HepG2 (cell line): Measurements from ENCODE around the gene ZNF154.

Source experiments
- BCL6 ChIP-seq: IDR thresholded peaks from 2 replicates; pipeline ENCODE4 v1.6.1; 2016; ENCODE audit warnings: missing genetic modification reagents, missing compliant biosample characterization
- CBX2 ChIP-seq, 2 experiments: fragments of 200-600 bp in 1 of 2; sonication (generic); formaldehyde crosslinking in 1 of 2; IDR thresholded peaks; 2 replicates each; pipeline versions ENCODE4 v1.7.0 to v1.8.1; 2018 to 2022; ENCODE audit warnings: low read depth in 2 of 2, low read length in 1 of 2, mild to moderate bottlenecking in 1 of 2, missing genetic modification reagents in 1 of 2
- EHMT2 ChIP-seq: fragments of 200-600 bp; sonication (generic); IDR thresholded peaks from 2 replicates; pipeline ENCODE4 v1.7.0; 2017; ENCODE audit warnings: antibody characterized with exemption, low read depth, low read length, borderline replicate concordance
- ONECUT2 ChIP-seq: sonication (generic); formaldehyde crosslinking; IDR thresholded peaks from 2 replicates; pipeline ENCODE4 v1.4.0; 2020; ENCODE audit warnings: missing genetic modification reagents
- RELA ChIP-seq: sonication (generic); formaldehyde crosslinking; IDR thresholded peaks from 2 replicates; pipeline ENCODE4 v1.4.0; 2020; ENCODE audit warnings: missing genetic modification reagents
- SRSF9 ChIP-seq: fragments of 200-400 bp; formaldehyde crosslinking; IDR thresholded peaks from 2 replicates; pipeline ENCODE4 v1.6.1; 2018; ENCODE audit warnings: borderline replicate concordance, mild to moderate bottlenecking, low read depth, low read length; ENCODE audit not compliant: insufficient read depth, poor library complexity, severe bottlenecking
- ZNF230 ChIP-seq: sonication (generic); formaldehyde crosslinking; IDR thresholded peaks from 2 replicates; pipeline ENCODE4 v1.4.0; 2020; ENCODE audit warnings: mild to moderate bottlenecking, missing genetic modification reagents
- ZNF296 ChIP-seq: sonication (generic); formaldehyde crosslinking; conservative IDR thresholded peaks from 2 replicates; pipeline ENCODE4 v1.5.0; 2020; ENCODE audit warnings: mild to moderate bottlenecking, missing genetic modification reagents
- ZNF354B ChIP-seq: sonication (generic); formaldehyde crosslinking; IDR thresholded peaks from 2 replicates; pipeline ENCODE4 v1.8.0; 2022; ENCODE audit warnings: mild to moderate bottlenecking, missing genetic modification reagents
- TF ChIP-seq, protein P1 (sequence below): sonication (generic); formaldehyde crosslinking; conservative IDR thresholded peaks from 2 replicates; pipeline ENCODE4 v1.4.0; 2020; ENCODE audit warnings: missing genetic modification reagents
- TF ChIP-seq, protein P2 (sequence below): sonication (generic); formaldehyde crosslinking; IDR thresholded peaks from 2 replicates; pipeline ENCODE4 v1.5.0; 2020; ENCODE audit warnings: mild to moderate bottlenecking, missing genetic modification reagents, moderate library complexity
- TF ChIP-seq, protein P3 (sequence below): IDR thresholded peaks from 2 replicates; pipeline ENCODE4 v1.6.1; 2016; ENCODE audit warnings: missing compliant biosample characterization, missing genetic modification reagents, borderline replicate concordance

DNA sequence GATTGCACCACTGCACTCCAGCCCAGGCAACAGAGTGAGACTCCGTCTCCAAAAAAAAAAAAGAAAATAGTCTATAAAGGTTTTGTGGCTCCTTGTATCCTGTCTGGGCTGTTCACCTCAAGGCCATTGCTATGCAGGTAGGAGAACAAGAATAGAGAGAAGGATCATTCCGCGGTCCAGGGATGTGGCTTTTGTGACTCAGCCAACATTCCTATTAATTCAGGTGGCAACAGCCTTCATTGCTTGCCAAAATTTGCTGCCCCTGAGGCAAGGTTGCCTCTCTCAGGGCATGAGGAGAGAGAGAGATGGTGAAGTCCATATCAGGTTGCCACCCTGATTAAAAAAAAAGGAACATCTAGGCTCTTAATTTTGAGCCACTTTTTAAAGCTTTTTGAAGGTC is 19.3 kb downstream of the ZNF154 start:
- TF ChIP-seq CBX2 (IDR thresholded peaks at IDR 0.05; ENCODE audit: low read depth, low read length): no peak
- TF ChIP-seq CBX2 (CRISPR knock-in tag; IDR thresholded peaks at IDR 0.05; ENCODE audit: low read depth): no peak
- TF ChIP-seq SRSF9: no peak
- no peak for TF ChIP-seq ZNF354B (CRISPR knock-in tag)
- TF ChIP-seq, protein P1, sequence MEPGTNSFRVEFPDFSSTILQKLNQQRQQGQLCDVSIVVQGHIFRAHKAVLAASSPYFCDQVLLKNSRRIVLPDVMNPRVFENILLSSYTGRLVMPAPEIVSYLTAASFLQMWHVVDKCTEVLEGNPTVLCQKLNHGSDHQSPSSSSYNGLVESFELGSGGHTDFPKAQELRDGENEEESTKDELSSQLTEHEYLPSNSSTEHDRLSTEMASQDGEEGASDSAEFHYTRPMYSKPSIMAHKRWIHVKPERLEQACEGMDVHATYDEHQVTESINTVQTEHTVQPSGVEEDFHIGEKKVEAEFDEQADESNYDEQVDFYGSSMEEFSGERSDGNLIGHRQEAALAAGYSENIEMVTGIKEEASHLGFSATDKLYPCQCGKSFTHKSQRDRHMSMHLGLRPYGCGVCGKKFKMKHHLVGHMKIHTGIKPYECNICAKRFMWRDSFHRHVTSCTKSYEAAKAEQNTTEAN (CRISPR knock-in tag): no peak
- TF ChIP-seq ZNF296 (CRISPR knock-in tag): no peak
- TF ChIP-seq, protein P2, sequence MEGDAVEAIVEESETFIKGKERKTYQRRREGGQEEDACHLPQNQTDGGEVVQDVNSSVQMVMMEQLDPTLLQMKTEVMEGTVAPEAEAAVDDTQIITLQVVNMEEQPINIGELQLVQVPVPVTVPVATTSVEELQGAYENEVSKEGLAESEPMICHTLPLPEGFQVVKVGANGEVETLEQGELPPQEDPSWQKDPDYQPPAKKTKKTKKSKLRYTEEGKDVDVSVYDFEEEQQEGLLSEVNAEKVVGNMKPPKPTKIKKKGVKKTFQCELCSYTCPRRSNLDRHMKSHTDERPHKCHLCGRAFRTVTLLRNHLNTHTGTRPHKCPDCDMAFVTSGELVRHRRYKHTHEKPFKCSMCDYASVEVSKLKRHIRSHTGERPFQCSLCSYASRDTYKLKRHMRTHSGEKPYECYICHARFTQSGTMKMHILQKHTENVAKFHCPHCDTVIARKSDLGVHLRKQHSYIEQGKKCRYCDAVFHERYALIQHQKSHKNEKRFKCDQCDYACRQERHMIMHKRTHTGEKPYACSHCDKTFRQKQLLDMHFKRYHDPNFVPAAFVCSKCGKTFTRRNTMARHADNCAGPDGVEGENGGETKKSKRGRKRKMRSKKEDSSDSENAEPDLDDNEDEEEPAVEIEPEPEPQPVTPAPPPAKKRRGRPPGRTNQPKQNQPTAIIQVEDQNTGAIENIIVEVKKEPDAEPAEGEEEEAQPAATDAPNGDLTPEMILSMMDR (CRISPR knock-in tag): no peak
- no peak for TF ChIP-seq ZNF230
- TF ChIP-seq, protein P3, sequence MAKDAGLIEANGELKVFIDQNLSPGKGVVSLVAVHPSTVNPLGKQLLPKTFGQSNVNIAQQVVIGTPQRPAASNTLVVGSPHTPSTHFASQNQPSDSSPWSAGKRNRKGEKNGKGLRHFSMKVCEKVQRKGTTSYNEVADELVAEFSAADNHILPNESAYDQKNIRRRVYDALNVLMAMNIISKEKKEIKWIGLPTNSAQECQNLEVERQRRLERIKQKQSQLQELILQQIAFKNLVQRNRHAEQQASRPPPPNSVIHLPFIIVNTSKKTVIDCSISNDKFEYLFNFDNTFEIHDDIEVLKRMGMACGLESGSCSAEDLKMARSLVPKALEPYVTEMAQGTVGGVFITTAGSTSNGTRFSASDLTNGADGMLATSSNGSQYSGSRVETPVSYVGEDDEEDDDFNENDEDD: no peak
- TF ChIP-seq EHMT2: no peak
- TF ChIP-seq RELA (CRISPR knock-in tag): no peak
- TF ChIP-seq BCL6 (CRISPR knock-in tag): no peak
- TF ChIP-seq ONECUT2 (CRISPR knock-in tag): no peak
